OCI-LY3 (cell line): ENCODE results near the gene NAPB.
A peak's percentile ranks its signal among the peaks of the same experiment; 100 is the strongest.

ENCODE experiments used
- H2AFZ ChIP-seq: fragments of 200-600, 300-600 bp; shearing (Covaris generic); 2 replicates; pipeline ENCODE4 v1.6.0; 2014; ENCODE audit warnings: antibody characterized with exemption, low read depth, low read length
- H3K27ac ChIP-seq: fragments of 200-600, 300-600 bp; sonication (generic); 2 replicates; pipeline ENCODE4 v1.5.1; 2014; ENCODE audit warnings: mild to moderate bottlenecking, low read length, moderate library complexity, mixed read lengths
- H3K27me3 ChIP-seq: fragments of 200-600, 300-600 bp; sonication (generic); 2 replicates; pipeline ENCODE4 v1.6.1; 2014; ENCODE audit warnings: low read depth, low read length, mixed read lengths
- H3K36me3 ChIP-seq: fragments of 200-600, 300-600 bp; sonication (generic); replicated peaks from 2 replicates; pipeline ENCODE3; 2014; ENCODE audit warnings: low read depth, low read length, mixed read lengths
- H3K4me1 ChIP-seq: fragments of 300-600, 200-600 bp; sonication (generic); 2 replicates; pipeline ENCODE4 v1.6.1; 2014; ENCODE audit warnings: low read length, mixed read lengths
- H3K4me2 ChIP-seq: fragments of 200-600, 300-600 bp; sonication (generic); 2 replicates; pipeline ENCODE4 v1.6.1; 2014; ENCODE audit warnings: low read length, mixed read lengths
- H3K4me3 ChIP-seq: fragments of 300-600, 200-600 bp; sonication (generic); 2 replicates; pipeline ENCODE4 v1.5.1; 2014; ENCODE audit warnings: antibody characterized with exemption, mild to moderate bottlenecking, low read length, moderate library complexity
- H3K79me2 ChIP-seq: fragments of 300-600, 200-600 bp; shearing (Covaris generic); 2 replicates; pipeline ENCODE4 v1.6.1; 2014; ENCODE audit warnings: mild to moderate bottlenecking, low read length, mixed read lengths
- H3K9ac ChIP-seq: fragments of 300-600, 200-600 bp; shearing (Covaris generic); 2 replicates; pipeline ENCODE4 v1.6.0; 2014; ENCODE audit warnings: mild to moderate bottlenecking, low read length, moderate library complexity
- H3K9me3 ChIP-seq: fragments of 200-600, 300-600 bp; shearing (Covaris generic); 2 replicates; pipeline ENCODE4 v1.6.1; 2014; ENCODE audit warnings: low read length, mixed read lengths; ENCODE audit not compliant: insufficient read depth
- H4K20me1 ChIP-seq: fragments of 200-600, 300-600 bp; sonication (generic); 2 replicates; pipeline ENCODE4 v1.6.1; 2016; ENCODE audit warnings: low read length, mixed read lengths; ENCODE audit not compliant: insufficient read depth
- EZH2phosphoT487 ChIP-seq: fragments of 200-600 bp; shearing (Covaris generic); IDR thresholded peaks from 2 replicates; pipeline ENCODE4 v1.6.1; 2018; ENCODE audit warnings: antibody characterized with exemption, mixed run types, low read depth
- TF ChIP-seq, protein P1 (sequence below): fragments of 200-600, 300-600 bp; sonication (generic); IDR thresholded peaks from 2 replicates; pipeline ENCODE4 v1.5.1; 2014; ENCODE audit warnings: antibody characterized with exemption, low read length, low read depth

NAPB gene

DNA sequence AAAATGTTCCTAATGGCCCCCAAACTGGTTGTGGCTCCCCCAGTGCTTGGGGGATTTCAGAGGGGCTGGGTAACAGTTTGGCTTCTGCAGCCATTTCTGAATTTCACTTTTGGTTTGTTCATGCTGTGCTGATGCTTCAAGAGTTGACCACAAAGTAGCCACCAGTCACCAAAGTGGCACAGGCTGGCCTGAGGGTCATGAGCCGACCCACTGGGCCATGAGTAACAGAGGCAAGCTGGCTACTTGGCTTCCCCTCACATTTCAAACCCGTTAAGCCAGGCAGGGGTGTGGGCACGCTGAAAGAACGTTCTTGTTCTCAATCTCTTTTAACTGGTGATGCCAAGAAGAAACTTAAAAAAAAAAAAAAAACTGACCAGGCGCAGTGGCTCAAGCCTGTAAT is 85.8 kb downstream of the NAPB start:
- no peaks in the 10 kb centered on the region for H4K20me1 ChIP-seq

DNA sequence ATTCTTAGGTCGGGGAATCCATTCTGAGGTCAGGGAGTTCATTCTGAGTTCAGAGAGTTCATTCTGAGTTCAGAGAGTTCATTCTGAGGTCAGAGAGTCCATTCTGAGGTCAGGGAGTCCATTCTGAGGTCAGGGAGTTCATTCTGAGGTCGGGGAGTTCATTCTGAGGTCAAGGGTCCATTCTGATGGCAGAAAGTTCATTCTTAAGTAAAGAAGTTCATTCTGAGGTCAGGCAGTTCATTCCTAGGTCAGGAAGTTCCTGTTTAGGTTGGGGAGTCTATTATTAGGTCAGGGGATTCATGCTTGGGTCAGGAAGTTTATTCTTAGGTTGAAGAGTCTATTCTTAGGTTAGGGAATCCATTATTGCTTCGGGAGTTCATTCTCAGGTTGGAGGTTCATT is 87.2 kb downstream of the NAPB start:
- no peaks in the 10 kb centered on the region for H3K9me3 ChIP-seq

More for the DNA sequence above, 85.8 kb downstream of the NAPB start:
- no peaks in the 10 kb centered on the region for H3K27me3 ChIP-seq
- H3K27ac ChIP-seq = no peak overlapping the region
- H3K4me1 ChIP-seq = peaks cover 16% of the 10 kb centered on the region
- no peak overlapping the region for H3K4me2 ChIP-seq
- H3K36me3 ChIP-seq = no peaks in the 10 kb centered on the region
- no peak overlapping the region for H2AFZ ChIP-seq
- no peaks in the 10 kb centered on the region for H3K9me3 ChIP-seq
- TF ChIP-seq EZH2phosphoT487 = no peak
- TF ChIP-seq, protein P1, sequence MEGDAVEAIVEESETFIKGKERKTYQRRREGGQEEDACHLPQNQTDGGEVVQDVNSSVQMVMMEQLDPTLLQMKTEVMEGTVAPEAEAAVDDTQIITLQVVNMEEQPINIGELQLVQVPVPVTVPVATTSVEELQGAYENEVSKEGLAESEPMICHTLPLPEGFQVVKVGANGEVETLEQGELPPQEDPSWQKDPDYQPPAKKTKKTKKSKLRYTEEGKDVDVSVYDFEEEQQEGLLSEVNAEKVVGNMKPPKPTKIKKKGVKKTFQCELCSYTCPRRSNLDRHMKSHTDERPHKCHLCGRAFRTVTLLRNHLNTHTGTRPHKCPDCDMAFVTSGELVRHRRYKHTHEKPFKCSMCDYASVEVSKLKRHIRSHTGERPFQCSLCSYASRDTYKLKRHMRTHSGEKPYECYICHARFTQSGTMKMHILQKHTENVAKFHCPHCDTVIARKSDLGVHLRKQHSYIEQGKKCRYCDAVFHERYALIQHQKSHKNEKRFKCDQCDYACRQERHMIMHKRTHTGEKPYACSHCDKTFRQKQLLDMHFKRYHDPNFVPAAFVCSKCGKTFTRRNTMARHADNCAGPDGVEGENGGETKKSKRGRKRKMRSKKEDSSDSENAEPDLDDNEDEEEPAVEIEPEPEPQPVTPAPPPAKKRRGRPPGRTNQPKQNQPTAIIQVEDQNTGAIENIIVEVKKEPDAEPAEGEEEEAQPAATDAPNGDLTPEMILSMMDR = no peak
- H3K79me2 ChIP-seq = no peaks in the 10 kb centered on the region
- no peak overlapping the region for H3K4me3 ChIP-seq
- H3K9ac ChIP-seq = no peak overlapping the region

DNA sequence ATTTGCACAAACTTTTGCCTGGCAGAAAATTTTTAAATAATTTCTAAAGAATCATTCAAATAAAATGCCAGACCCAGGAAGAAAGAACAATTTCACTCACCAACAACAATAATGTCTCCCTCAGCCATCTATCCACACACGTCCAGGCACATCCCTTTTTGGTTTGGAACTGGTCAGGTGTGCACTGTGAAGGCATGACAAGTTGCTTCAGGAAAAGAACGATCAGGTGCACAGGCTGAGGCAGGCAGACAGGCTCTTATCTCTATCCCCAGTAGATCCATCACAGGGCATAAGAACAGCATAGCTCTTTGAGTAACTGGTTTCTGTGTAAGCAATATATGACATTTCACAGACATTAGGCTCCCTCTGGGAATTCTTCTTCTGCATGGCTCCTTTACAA is 88.8 kb downstream of the NAPB start:
- TF ChIP-seq, protein P1 = no peak
- no peak for TF ChIP-seq EZH2phosphoT487
- Histone ChIP-seq H3K4me1 (peaks cover 12% of the 10 kb centered on the region), H3K36me3 (peaks cover 6% of the 10 kb centered on the region), H3K4me3 (no peak overlapping the region), H4K20me1 (no peaks in the 10 kb centered on the region), H3K9ac (no peak overlapping the region), H3K27ac (no peak overlapping the region), H3K9me3 (no peaks in the 10 kb centered on the region), H3K79me2 (no peaks in the 10 kb centered on the region), H3K27me3 (no peaks in the 10 kb centered on the region), H3K4me2 (peak overlapping the region; percentile 47), H2AFZ (no peak overlapping the region)

More for the DNA sequence above, 87.2 kb downstream of the NAPB start:
- H3K4me1 ChIP-seq = peaks cover 12% of the 10 kb centered on the region
- H3K4me3 ChIP-seq = no peak overlapping the region
- no peaks in the 10 kb centered on the region for H4K20me1 ChIP-seq
- H3K27ac ChIP-seq = no peak overlapping the region
- no peak overlapping the region for H3K4me2 ChIP-seq
- no peak overlapping the region for H2AFZ ChIP-seq
- no peak overlapping the region for H3K9ac ChIP-seq
- H3K36me3 ChIP-seq = peaks cover 6% of the 10 kb centered on the region
- no peaks in the 10 kb centered on the region for H3K27me3 ChIP-seq
- H3K79me2 ChIP-seq = no peaks in the 10 kb centered on the region
- TF ChIP-seq, protein P1 = no peak
- TF ChIP-seq EZH2phosphoT487 = no peak

DNA sequence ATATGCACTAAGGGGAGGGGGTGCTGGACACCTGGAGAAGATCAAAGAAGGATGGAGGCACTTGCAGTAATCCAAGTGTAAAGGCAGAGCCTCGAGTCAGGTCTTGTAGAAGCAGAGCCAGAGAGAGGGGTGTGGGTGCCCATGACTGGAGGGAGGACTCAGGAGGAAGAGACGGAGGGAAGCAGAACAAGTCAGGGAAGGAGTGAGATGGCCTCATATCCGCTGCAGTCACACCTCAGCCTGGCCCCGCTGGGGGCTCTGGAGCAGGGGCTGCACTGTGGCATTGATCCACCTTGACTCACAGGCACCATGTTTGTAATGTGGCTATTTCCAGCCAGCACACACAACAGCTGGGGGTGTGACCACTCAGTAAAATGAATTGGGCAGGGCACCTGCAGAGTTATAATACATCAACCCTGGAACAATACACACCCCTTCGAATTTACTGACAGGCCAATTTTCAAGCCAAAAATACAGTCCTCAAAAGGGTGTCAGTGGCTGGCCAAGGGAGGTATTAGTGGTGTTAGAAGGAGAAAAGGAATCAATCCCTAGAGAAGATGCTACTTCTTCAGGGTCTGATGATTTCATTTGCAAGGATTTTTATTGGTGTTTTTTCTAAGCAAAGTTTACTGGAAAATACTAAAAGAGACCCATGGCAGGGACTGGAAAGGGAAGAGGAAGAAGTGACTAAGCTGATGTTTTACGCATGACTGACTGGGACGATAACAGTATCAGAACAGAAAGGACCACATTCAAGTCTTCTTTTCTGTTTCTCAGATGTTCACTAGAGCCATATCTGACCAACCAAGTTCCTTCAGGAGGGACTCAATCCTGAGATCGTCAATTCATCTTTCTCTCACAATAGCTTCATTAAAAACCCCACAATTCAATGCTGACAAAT is 89.6 kb downstream of the NAPB start:
- peaks cover 6% of the 10 kb centered on the region for H3K36me3 ChIP-seq
- no peaks in the 10 kb centered on the region for H3K79me2 ChIP-seq
- no peaks in the 10 kb centered on the region for H4K20me1 ChIP-seq
- H3K9ac ChIP-seq = no peak overlapping the region
- no peaks in the 10 kb centered on the region for H3K9me3 ChIP-seq
- no peaks in the 10 kb centered on the region for H3K27me3 ChIP-seq
- H2AFZ ChIP-seq = no peak overlapping the region
- H3K4me3 ChIP-seq = no peak overlapping the region
- H3K27ac ChIP-seq = no peak overlapping the region
- H3K4me2 ChIP-seq = peak overlapping the region; percentile 47
- TF ChIP-seq EZH2phosphoT487 = no peak
- TF ChIP-seq, protein P1 = no peak
- H3K4me1 ChIP-seq = peaks cover 12% of the 10 kb centered on the region
